ENCODE results near the gene COTL1. TPM values are rescaled to one million over a fixed set of nuclear protein-coding genes. Genes with fewer than 3 reads are reported as not detected.

The COTL1 gene
- total and polyA plus RNA-seq, 12 donors = 20.1 to 93.8 (median 54.3) TPM

DNA sequence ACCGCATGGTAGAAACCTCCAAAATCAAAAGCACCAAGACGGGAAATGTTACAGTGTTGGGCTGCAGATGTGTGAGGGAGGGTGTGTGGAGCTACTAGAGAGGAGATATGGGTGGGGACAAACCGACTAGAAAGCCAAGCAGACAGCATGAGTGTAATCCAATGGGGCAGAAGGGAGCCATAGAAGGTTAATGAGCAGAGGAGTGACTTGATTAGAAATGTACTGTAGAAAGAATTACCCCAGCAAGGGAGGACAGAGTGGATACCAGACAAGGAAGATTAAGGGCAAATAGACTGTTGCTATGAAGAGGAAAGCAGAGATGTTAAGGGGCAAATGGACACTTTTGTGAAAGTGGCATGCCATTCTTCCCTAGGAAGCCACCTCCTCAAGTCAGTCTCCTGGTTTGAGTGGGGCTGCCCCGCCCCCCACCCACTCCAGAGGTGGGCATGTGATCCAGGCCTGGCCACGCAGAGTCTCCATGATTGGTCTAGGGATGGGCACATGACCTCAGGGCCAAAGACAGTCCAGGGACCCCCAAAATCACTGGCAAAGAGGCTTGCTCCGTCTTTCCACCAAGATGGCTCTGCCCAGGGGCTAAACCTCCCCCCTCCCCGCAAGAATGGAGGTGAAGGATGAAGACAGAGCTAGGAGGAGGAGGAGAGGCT, 4.3 kb downstream of the COTL1 start:
- TF ChIP-seq POLR2A (IDR thresholded peaks at IDR 0.05) = no peak
- TF ChIP-seq, protein P1, sequence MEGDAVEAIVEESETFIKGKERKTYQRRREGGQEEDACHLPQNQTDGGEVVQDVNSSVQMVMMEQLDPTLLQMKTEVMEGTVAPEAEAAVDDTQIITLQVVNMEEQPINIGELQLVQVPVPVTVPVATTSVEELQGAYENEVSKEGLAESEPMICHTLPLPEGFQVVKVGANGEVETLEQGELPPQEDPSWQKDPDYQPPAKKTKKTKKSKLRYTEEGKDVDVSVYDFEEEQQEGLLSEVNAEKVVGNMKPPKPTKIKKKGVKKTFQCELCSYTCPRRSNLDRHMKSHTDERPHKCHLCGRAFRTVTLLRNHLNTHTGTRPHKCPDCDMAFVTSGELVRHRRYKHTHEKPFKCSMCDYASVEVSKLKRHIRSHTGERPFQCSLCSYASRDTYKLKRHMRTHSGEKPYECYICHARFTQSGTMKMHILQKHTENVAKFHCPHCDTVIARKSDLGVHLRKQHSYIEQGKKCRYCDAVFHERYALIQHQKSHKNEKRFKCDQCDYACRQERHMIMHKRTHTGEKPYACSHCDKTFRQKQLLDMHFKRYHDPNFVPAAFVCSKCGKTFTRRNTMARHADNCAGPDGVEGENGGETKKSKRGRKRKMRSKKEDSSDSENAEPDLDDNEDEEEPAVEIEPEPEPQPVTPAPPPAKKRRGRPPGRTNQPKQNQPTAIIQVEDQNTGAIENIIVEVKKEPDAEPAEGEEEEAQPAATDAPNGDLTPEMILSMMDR (IDR thresholded peaks at IDR 0.05) = no peak
- DNase-seq = no peak
- H3K9me3 ChIP-seq (replicated peaks in 1 of 3) = no peaks in the 10 kb centered on the region
- no peak overlapping the region for H3K4me3 ChIP-seq
- peaks cover 0 to 4% of the 10 kb centered on the region in 2 donors for H3K36me3 ChIP-seq (replicated peaks in 1 of 2)
- 79 to 92% (median 82%) methylated on average over 7 of the region's 7 CpGs for WGBS, 4 donors
- peaks cover 0 to 45% of the 10 kb centered on the region in 2 donors for H3K4me1 ChIP-seq (replicated peaks in 1 of 2)
- intact Hi-C loops (cut with DNase I) = no loop called here
- no peak overlapping the region for H3K27ac ChIP-seq
- no peaks in the 10 kb centered on the region for H3K27me3 ChIP-seq

DNA sequence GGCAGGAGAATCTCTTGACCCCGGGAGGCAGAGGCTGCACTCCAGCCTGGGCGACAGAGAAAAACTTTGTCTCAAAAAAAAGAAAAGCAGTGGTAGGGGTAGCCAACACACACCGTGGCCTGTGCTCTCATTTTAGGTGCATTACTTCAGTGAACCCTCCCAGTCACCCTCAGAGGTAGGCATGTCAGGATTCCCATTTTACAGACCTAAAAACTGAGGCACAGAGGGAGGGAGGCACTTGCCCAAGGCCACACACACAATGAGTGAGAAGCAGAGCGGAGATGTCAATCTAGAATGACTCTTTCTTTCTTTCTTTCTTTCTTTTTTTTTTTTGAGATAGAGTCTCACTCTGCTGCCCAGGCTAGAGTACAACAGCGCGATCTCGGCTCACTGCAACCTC, 5.2 kb downstream of the COTL1 start:
- Histone ChIP-seq H3K4me1 (replicated peaks in 1 of 2) (peaks cover 0 to 43% of the 10 kb centered on the region in 2 donors), H3K27ac (no peak overlapping the region), H3K36me3 (replicated peaks in 1 of 2) (peaks cover 0 to 4% of the 10 kb centered on the region in 2 donors), H3K9me3 (replicated peaks in 1 of 3) (no peaks in the 10 kb centered on the region), H3K4me3 (no peak overlapping the region), H3K27me3 (no peaks in the 10 kb centered on the region)
- intact Hi-C loops (cut with DNase I) = no loop called here
- no peak for DNase-seq
- WGBS, 4 donors = 91 to 98% (median 94%) methylated on average over 7 of the region's 7 CpGs
- TF ChIP-seq, protein P1 (IDR thresholded peaks at IDR 0.05) = no peak
- TF ChIP-seq POLR2A (IDR thresholded peaks at IDR 0.05) = no peak

DNA sequence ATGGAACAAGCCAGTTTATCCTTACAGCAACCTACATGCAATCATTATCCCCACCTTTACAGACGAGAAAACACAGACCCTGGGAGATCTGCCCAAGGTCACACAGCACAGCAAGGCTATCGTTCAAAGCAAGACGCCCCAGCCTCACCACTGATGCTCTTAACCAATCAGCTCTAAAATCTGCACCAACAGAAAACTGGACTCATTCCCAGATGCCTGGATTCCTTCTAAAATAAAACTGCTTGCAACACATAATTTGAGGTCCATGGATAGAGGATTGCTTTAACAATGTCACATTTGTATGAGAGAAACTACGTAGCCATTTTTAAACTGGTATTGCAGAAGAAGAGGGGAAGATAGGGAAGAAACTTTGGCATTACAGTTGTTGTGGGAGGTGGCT, 6.8 kb downstream of the COTL1 start:
- peaks cover 0 to 2% of the 10 kb centered on the region in 2 donors for H3K36me3 ChIP-seq (replicated peaks in 1 of 2)
- TF ChIP-seq, protein P1 (IDR thresholded peaks at IDR 0.05) = no peak
- no peak for TF ChIP-seq POLR2A (IDR thresholded peaks at IDR 0.05)
- no peak overlapping the region for H3K4me3 ChIP-seq
- WGBS, 4 donors = 19 to 31% (median 22%) methylated on average over 4 of the region's 4 CpGs
- DNase-seq = no peak
- H3K27me3 ChIP-seq = no peaks in the 10 kb centered on the region
- intact Hi-C loops (cut with DNase I) = no loop called here
- H3K27ac ChIP-seq = no peak overlapping the region
- peaks cover 0 to 28% of the 10 kb centered on the region in 2 donors for H3K4me1 ChIP-seq (replicated peaks in 1 of 2)
- H3K9me3 ChIP-seq (replicated peaks in 1 of 3) = no peaks in the 10 kb centered on the region

DNA sequence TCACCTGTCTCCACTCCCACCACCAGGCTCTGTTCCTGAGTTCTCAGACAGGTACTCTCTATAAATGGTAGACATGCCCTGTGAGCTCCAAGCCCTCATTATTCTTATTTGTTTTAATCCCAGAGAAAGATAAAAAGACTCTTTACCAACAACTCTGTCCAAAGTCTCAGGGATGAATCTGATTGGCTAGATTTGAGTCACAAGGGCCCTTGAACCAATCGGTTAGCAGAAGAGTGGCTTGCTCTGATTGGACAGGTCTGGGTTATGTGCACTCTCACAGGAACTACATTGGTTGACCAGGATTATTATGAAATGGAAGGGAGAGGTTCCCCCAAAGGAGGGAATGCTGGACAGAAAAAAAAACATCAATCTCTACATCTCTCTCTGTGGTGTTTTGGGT, 7.5 kb downstream of the COTL1 start:
- peaks cover 0 to 28% of the 10 kb centered on the region in 2 donors for H3K4me1 ChIP-seq (replicated peaks in 1 of 2)
- H3K36me3 ChIP-seq (replicated peaks in 1 of 2) = no peaks in the 10 kb centered on the region
- H3K27me3 ChIP-seq = no peaks in the 10 kb centered on the region
- H3K27ac ChIP-seq = no peak overlapping the region
- H3K4me3 ChIP-seq = no peak overlapping the region
- DNase-seq = no peak
- TF ChIP-seq, protein P1 (IDR thresholded peaks at IDR 0.05) = no peak
- no peak for TF ChIP-seq POLR2A (IDR thresholded peaks at IDR 0.05)
- 88 to 100% (median 91%) methylated on average over 1 of the region's 1 CpG for WGBS, 4 donors
- no peaks in the 10 kb centered on the region for H3K9me3 ChIP-seq (replicated peaks in 1 of 3)
- intact Hi-C loops (cut with DNase I) = no loop called here

All from adrenal gland (tissue), 12 donors.